ENCODE measurements around the gene NTSR2.
"Not testable (repeated sequence)": the region's sequence is repeated elsewhere in the genome, so short reads cannot be mapped to it uniquely, and the experiment has no call there.

The NTSR2 gene

GRCh38 chr2:11679486-11680181 lies 9.6 kb upstream of the NTSR2 start:
- DNase-seq = peak in 1 of 14 donors; percentile 90

- no peak for DNase-seq
Measured at GRCh38 chr2:11679016-11679415, 9.0 kb upstream of the NTSR2 start.

- no peak for DNase-seq
Measured at GRCh38 chr2:11678306-11678960, 8.4 kb upstream of the NTSR2 start.

GRCh38 chr2:11677136-11678055 lies 7.4 kb upstream of the NTSR2 start:
- peak in 8 of 14 donors; percentile 34 to 60 (median 50) for DNase-seq

GRCh38 chr2:11676640-11677039 lies 6.6 kb upstream of the NTSR2 start:
- DNase-seq = no peak

- DNase-seq = no peak
Measured at GRCh38 chr2:11675423-11676112, 5.6 kb upstream of the NTSR2 start.

- no peak for DNase-seq
Measured at GRCh38 chr2:11674983-11675382, 5.0 kb upstream of the NTSR2 start.

GRCh38 chr2:11672407-11672806 lies 2.4 kb upstream of the NTSR2 start:
- DNase-seq = no peak

GRCh38 chr2:11667866-11668637 lies 1.9 kb downstream of the NTSR2 start:
- no peak for DNase-seq

GRCh38 chr2:11667194-11667593 lies 2.8 kb downstream of the NTSR2 start:
- DNase-seq = no peak

GRCh38 chr2:11665510-11666362 lies 4.3 kb downstream of the NTSR2 start:
- no peak for DNase-seq

GRCh38 chr2:11665028-11665427 lies 5.0 kb downstream of the NTSR2 start:
- no peak for DNase-seq

GRCh38 chr2:11663427-11663826 lies 6.6 kb downstream of the NTSR2 start:
- no peak for DNase-seq

- DNase-seq = no peak
Measured at GRCh38 chr2:11662882-11663281, 7.1 kb downstream of the NTSR2 start.

- no peak for DNase-seq
Measured at GRCh38 chr2:11661891-11662435, 8.0 kb downstream of the NTSR2 start.

GRCh38 chr2:11660396-11660795 lies 9.6 kb downstream of the NTSR2 start:
- DNase-seq = not testable (repeated sequence)

GRCh38 chr2:11659851-11660250 lies 10.1 kb downstream of the NTSR2 start:
- no peak for DNase-seq

GRCh38 chr2:11659115-11659475 lies 10.9 kb downstream of the NTSR2 start:
- DNase-seq = no peak

- no peak for DNase-seq
Measured at GRCh38 chr2:11658208-11659114, 11.5 kb downstream of the NTSR2 start.

Measured in C1 segment of cervical spinal cord (tissue), 14 donors.